Transverse colon (tissue), 4 donors: ENCODE measurements around the gene GRIK4. TPM values are rescaled to one million over a fixed set of nuclear protein-coding genes. Genes with fewer than 3 reads are reported as not detected.

Experiments
- DNase-seq: peaks from one replicate; pipeline ENCODE4 v3.0.0-alpha.2; 2019
- H3K27ac ChIP-seq, 4 donors: fragments of 200-600 bp; sonication (generic); 2 replicates each; pipeline ENCODE4 v1.5.1; 2016 to 2018; ENCODE audit warnings: inconsistent platforms in 4 of 4
- H3K27me3 ChIP-seq: fragments of 200-600 bp; sonication (generic); 2 replicates; pipeline ENCODE4 v1.5.1; 2017; ENCODE audit warnings: inconsistent platforms
- H3K36me3 ChIP-seq, 4 donors: fragments of 200-600 bp; sonication (generic); 2 replicates each; pipeline ENCODE4 v1.5.1; 2017 to 2019; ENCODE audit warnings: inconsistent platforms in 4 of 4
- H3K4me1 ChIP-seq, 4 donors: fragments of 200-600 bp; sonication (generic); 2 replicates each; pipeline ENCODE4 v1.5.1; 2017 to 2020; ENCODE audit warnings: inconsistent platforms in 4 of 4
- H3K4me3 ChIP-seq, 4 donors: fragments of 200-600 bp; sonication (generic); 1 replicate in 1 of 4; 2 replicates in 3 of 4; pipeline versions ENCODE4 v1.5.1 to v1.6.1; 2017 to 2019; ENCODE audit warnings: inconsistent platforms in 4 of 4
- H3K9me3 ChIP-seq, 2 donors: fragments of 200-600 bp; sonication (generic); 2 replicates each; pipeline ENCODE4 v1.5.1; 2017 to 2019; ENCODE audit warnings: inconsistent platforms in 2 of 2
- CTCF ChIP-seq, 5 experiments: fragments of 200-600 bp in 3 of 5; fragments of 450-650 bp in 2 of 5; sonication (generic) in 3 of 5; IDR thresholded peaks; 1 replicate in 2 of 5; 2 replicates in 3 of 5; pipeline ENCODE4 v1.5.1; 2016 to 2017; ENCODE audit warnings: antibody characterized with exemption in 5 of 5, inconsistent platforms in 3 of 5, mild to moderate bottlenecking in 2 of 5, moderate library complexity in 1 of 5
- EP300 ChIP-seq: sonication (generic); formaldehyde crosslinking; IDR thresholded peaks from one replicate; pipeline ENCODE4 v1.6.1; 2017; ENCODE audit warnings: antibody characterized with exemption, low read depth
- POLR2A ChIP-seq: fragments of 450-650 bp; IDR thresholded peaks from one replicate; pipeline ENCODE4 v1.6.1; 2016; ENCODE audit warnings: antibody characterized with exemption, mild to moderate bottlenecking, moderate library complexity
- POLR2AphosphoS5 ChIP-seq, 3 donors: sonication (generic); formaldehyde crosslinking; IDR thresholded peaks; one replicate each; pipeline ENCODE4 v1.6.1; 2016; ENCODE audit warnings: antibody characterized with exemption in 3 of 3
- WGBS, 2 donors: methylation state at CpG; one replicate each; pipeline ENCODE4 v1.1.5; 2018; ENCODE audit warnings: low coverage in 1 of 2; 5-methylcytosine and 5-hydroxymethylcytosine counted together
- in situ Hi-C, 4 donors: fragments of 200-750 bp; cut with MboI; loops; one replicate each; pipeline versions ENCODE4 v1.15.0 to v1.15.1; 2017; ENCODE audit warnings: low sequenced_read_pairs in 3 of 4, low pct_ligation_motif_present in 1 of 4, low pct_unique_long_range_greater_than_20kb in 1 of 4
- intact Hi-C: fragments of 100-400 bp; cut with DNase I; formaldehyde crosslinking; loops from one replicate; pipeline ENCODE4 v1.15.1; 2023; ENCODE audit warnings: low total_unique reads
- total RNA-seq, 4 donors: library from RNA; depleted of rRNA; stranded (reverse); fragments of >200 nt; gene quantifications; one replicate each; pipeline ENCODE4 v1.1.0, GENCODE V29; 2016

Gene GRIK4
- total RNA-seq, 4 donors from 2014 or later, result 2.6 TPM; not detected in 3

- in situ Hi-C loops (loop anchor here (10.0 to 25.0 kb wide), 6 partner anchors 167 to 669 kb away; partner anchors contain the start of gene TECTA (in 1 of the 4)), intact Hi-C loops (loop anchor here (10.0 kb wide), 1 partner anchor 677 kb away; no protein-coding TSS in a partner anchor)
- no peaks in the 10 kb centered on the region for H3K36me3 ChIP-seq
- no peaks in the 10 kb centered on the region for H3K9me3 ChIP-seq
- WGBS, 2 donors, result 51 to 66% methylated on average over 4 to 7 of the region's 7 CpGs
- H3K27me3 ChIP-seq, result peaks cover 98% of the 10 kb centered on the region
- no peaks in the 10 kb centered on the region for H3K4me1 ChIP-seq
- no peak overlapping the region for H3K4me3 ChIP-seq
- DNase-seq, result no peak
- TF ChIP-seq CTCF (IDR thresholded peaks at IDR 0.05) (no peak), POLR2A (no peak), POLR2AphosphoS5 (IDR thresholded peaks at IDR 0.05) (no peak), EP300 (no peak)
- peak overlapping the region in 1 of 4 donors; percentile 5 for H3K27ac ChIP-seq
Observed at GRCh38 chr11:120517801-120518291, 6.3 kb downstream of the GRIK4 start.

- no peak for TF ChIP-seq POLR2AphosphoS5 (IDR thresholded peaks at IDR 0.05)
- no peak for TF ChIP-seq EP300
- TF ChIP-seq POLR2A, result no peak
- no peak for TF ChIP-seq CTCF (IDR thresholded peaks at IDR 0.05)
- intact Hi-C loops, result loop anchor here (10.0 kb wide), 1 partner anchor 676 kb away; no protein-coding TSS in a partner anchor
- H3K9me3 ChIP-seq, result no peaks in the 10 kb centered on the region
- peaks cover 98% of the 10 kb centered on the region for H3K27me3 ChIP-seq
- no peak overlapping the region for H3K4me3 ChIP-seq
- DNase-seq, result no peak
- H3K36me3 ChIP-seq, result no peaks in the 10 kb centered on the region
- no peaks in the 10 kb centered on the region for H3K4me1 ChIP-seq
- WGBS, 2 donors, result 83% methylated on average over 7 of the region's 7 CpGs; no CpG with 5 or more reads in 1 of the 2 donors
- in situ Hi-C loops, result loop anchor here (10.0 to 25.0 kb wide), 6 partner anchors 166 to 669 kb away; partner anchors contain the start of gene TECTA (in 1 of the 4)
- H3K27ac ChIP-seq, result no peak overlapping the region
Observed at GRCh38 chr11:120518356-120518755, 6.8 kb downstream of the GRIK4 start.

GRCh38 chr11:120519474-120519873, 7.9 kb downstream of the GRIK4 start:
- WGBS, 2 donors, result 20 to 69% methylated on average over 1 to 3 of the region's 3 CpGs
- in situ Hi-C loops (loop anchor here (10.0 to 25.0 kb wide), 6 partner anchors 165 to 668 kb away; partner anchors contain the start of gene TECTA (in 1 of the 4)), intact Hi-C loops (loop anchor here (10.0 kb wide), 1 partner anchor 675 kb away; no protein-coding TSS in a partner anchor)
- Histone ChIP-seq H3K9me3 (no peaks in the 10 kb centered on the region), H3K4me1 (no peaks in the 10 kb centered on the region), H3K36me3 (no peaks in the 10 kb centered on the region), H3K27ac (no peak overlapping the region), H3K4me3 (no peak overlapping the region), H3K27me3 (peaks cover 98% of the 10 kb centered on the region)
- TF ChIP-seq CTCF (IDR thresholded peaks at IDR 0.05) (no peak), EP300 (no peak), POLR2A (no peak), POLR2AphosphoS5 (IDR thresholded peaks at IDR 0.05) (no peak)
- no peak for DNase-seq

GRCh38 chr11:120520091-120520822, 8.7 kb downstream of the GRIK4 start:
- no peak for DNase-seq
- WGBS, 2 donors, result 89 to 90% methylated on average over 9 to 16 of the region's 16 CpGs
- no peaks in the 10 kb centered on the region for H3K36me3 ChIP-seq
- no peak for TF ChIP-seq POLR2A
- TF ChIP-seq POLR2AphosphoS5 (IDR thresholded peaks at IDR 0.05), result no peak
- TF ChIP-seq CTCF (IDR thresholded peaks at IDR 0.05), result no peak
- TF ChIP-seq EP300, result no peak
- intact Hi-C loops, result loop anchor here (5.0 kb wide), 1 partner anchor 167 kb away; no protein-coding TSS in a partner anchor
- H3K4me1 ChIP-seq, result no peaks in the 10 kb centered on the region
- no peaks in the 10 kb centered on the region for H3K9me3 ChIP-seq
- H3K4me3 ChIP-seq, result no peak overlapping the region
- in situ Hi-C loops, result loop anchor here in 3 of 4 donors (5.0 to 25.0 kb wide), 6 partner anchors 162 to 667 kb away; partner anchors contain the start of gene TECTA (in 1 of the 3)
- no peak overlapping the region for H3K27ac ChIP-seq
- H3K27me3 ChIP-seq, result peaks cover 99% of the 10 kb centered on the region
